Liver (tissue), 9 donors: ENCODE data around the gene CACNA1S. TPM values are rescaled to one million over a fixed set of nuclear protein-coding genes. Genes with fewer than 3 reads are reported as not detected.

Experiments used
- DNase-seq: peaks from one replicate; pipeline ENCODE4 v3.0.0-alpha.2; 2017; ENCODE audit warnings: low spot score
- H3K27ac ChIP-seq, 2 donors: one replicate each; pipeline ENCODE4 v1.7.0; 2013; ENCODE audit warnings: inconsistent platforms in 2 of 2, low read length in 2 of 2, control low read depth in 1 of 2, low read depth in 1 of 2, mild to moderate bottlenecking in 1 of 2
- H3K27me3 ChIP-seq, 4 donors: one replicate each; pipeline versions ENCODE4 v1.6.1 to v1.7.0; 2013; ENCODE audit warnings: low read length in 3 of 4, inconsistent platforms in 1 of 4, mild to moderate bottlenecking in 1 of 4, moderate library complexity in 1 of 4; ENCODE audit not compliant: control insufficient read depth in 4 of 4, insufficient read depth in 4 of 4
- H3K36me3 ChIP-seq, 4 donors: one replicate each; pipeline versions ENCODE4 v1.6.1 to v1.7.0; 2013; ENCODE audit warnings: low read length in 3 of 4, mild to moderate bottlenecking in 3 of 4, low read depth in 1 of 4, moderate library complexity in 1 of 4; ENCODE audit not compliant: control insufficient read depth in 4 of 4, insufficient read depth in 3 of 4
- H3K4me1 ChIP-seq, 4 donors: one replicate each; pipeline versions ENCODE4 v1.6.1 to v1.7.0; 2013; ENCODE audit warnings: low read length in 3 of 4, mild to moderate bottlenecking in 3 of 4, moderate library complexity in 1 of 4; ENCODE audit not compliant: control insufficient read depth in 4 of 4, insufficient read depth in 4 of 4
- H3K4me3 ChIP-seq, 3 donors: one replicate each; pipeline versions ENCODE4 v1.6.1 to v1.7.0; 2013; ENCODE audit warnings: low read length in 3 of 3, control low read depth in 1 of 3, low read depth in 1 of 3, mild to moderate bottlenecking in 1 of 3
- H3K9ac ChIP-seq, 2 donors: one replicate each; pipeline ENCODE4 v1.7.0; 2013; ENCODE audit warnings: low read length in 2 of 2, mild to moderate bottlenecking in 2 of 2, moderate library complexity in 2 of 2, control low read depth in 1 of 2, low read depth in 1 of 2
- H3K9me3 ChIP-seq, 4 donors: one replicate each; pipeline versions ENCODE4 v1.6.1 to v1.7.0; 2013; ENCODE audit warnings: low read length in 3 of 4; ENCODE audit not compliant: control insufficient read depth in 4 of 4
- ATF3 ChIP-seq: IDR thresholded peaks from 2 replicates; pipeline ENCODE4 v1.6.1; 2016; ENCODE audit warnings: antibody characterized with exemption
- CTCF ChIP-seq: fragments of 150-350 bp; IDR thresholded peaks from 2 replicates; pipeline ENCODE4 v1.5.1; 2017; ENCODE audit warnings: improper control_type of control experiment, low read depth, low read length; ENCODE audit not compliant: missing input control
- EGR1 ChIP-seq, 2 donors: IDR thresholded peaks; 2 replicates each; pipeline ENCODE4 v1.6.1; 2016 to 2018; ENCODE audit warnings: antibody characterized with exemption in 2 of 2, low read depth in 2 of 2
- FOXA1 ChIP-seq: IDR thresholded peaks from 2 replicates; pipeline ENCODE4 v1.6.1; 2016; ENCODE audit warnings: antibody characterized with exemption
- FOXA2 ChIP-seq: IDR thresholded peaks from 2 replicates; pipeline ENCODE4 v1.6.1; 2016; ENCODE audit warnings: antibody characterized with exemption
- GABPA ChIP-seq, 2 donors: IDR thresholded peaks in 1 of 2; conservative IDR thresholded peaks in 1 of 2; 2 replicates each; pipeline ENCODE4 v1.6.1; 2016; ENCODE audit warnings: antibody characterized with exemption in 2 of 2, mild to moderate bottlenecking in 1 of 2, moderate library complexity in 1 of 2
- HNF4G ChIP-seq: IDR thresholded peaks from 2 replicates; pipeline ENCODE4 v1.6.1; 2016; ENCODE audit warnings: antibody characterized with exemption
- JUND ChIP-seq, 2 donors: IDR thresholded peaks; 2 replicates each; pipeline ENCODE4 v1.6.1; 2016; ENCODE audit warnings: antibody characterized with exemption in 2 of 2
- MAX ChIP-seq: IDR thresholded peaks from 2 replicates; pipeline ENCODE4 v1.6.1; 2016; ENCODE audit warnings: antibody characterized with exemption
- NR2F2 ChIP-seq: IDR thresholded peaks from 2 replicates; pipeline ENCODE4 v1.6.1; 2016; ENCODE audit warnings: antibody characterized with exemption
- RAD21 ChIP-seq, 2 donors: IDR thresholded peaks; 2 replicates each; pipeline ENCODE4 v1.6.1; 2016; ENCODE audit warnings: antibody characterized with exemption in 2 of 2, mild to moderate bottlenecking in 2 of 2
- REST ChIP-seq: IDR thresholded peaks from 2 replicates; pipeline ENCODE4 v1.6.1; 2016; ENCODE audit warnings: antibody characterized with exemption, mild to moderate bottlenecking
- RXRA ChIP-seq, 2 donors: IDR thresholded peaks; 2 replicates each; pipeline ENCODE4 v1.6.1; 2017 to 2018; ENCODE audit warnings: antibody characterized with exemption in 2 of 2, mild to moderate bottlenecking in 1 of 2
- SP1 ChIP-seq: IDR thresholded peaks from 2 replicates; pipeline ENCODE4 v1.6.1; 2018; ENCODE audit warnings: antibody characterized with exemption, mild to moderate bottlenecking
- YY1 ChIP-seq: IDR thresholded peaks from 2 replicates; pipeline ENCODE4 v1.6.1; 2016; ENCODE audit warnings: antibody characterized with exemption, mild to moderate bottlenecking
- ZBTB33 ChIP-seq: IDR thresholded peaks from 2 replicates; pipeline ENCODE4 v1.6.1; 2016; ENCODE audit warnings: antibody characterized with exemption
- WGBS: extraction: QIAGEN DNeasy Blood & Tissue Kit; methylation state at CpG from one replicate; pipeline ENCODE4 v1.1.7; 2013; 5-methylcytosine and 5-hydroxymethylcytosine counted together
- polyA plus RNA-seq, 2 donors: library from polyadenylated mRNA; stranded (reverse) in 1 of 2; unstranded in 1 of 2; fragments of 200-250 nt in 1 of 2; fragments of >200 nt in 1 of 2; fragmentation: Nextera tagmentation in 1 of 2; extraction: Ambion mirVana in 1 of 2; gene quantifications; one replicate each; pipeline versions ENCODE4 v1.2.1 to v1.2.3, GENCODE V29; 2013 to 2015
- total RNA-seq, 2 donors: library from RNA; depleted of rRNA; stranded (reverse); fragments of >200 nt; gene quantifications; one replicate each; pipeline ENCODE4 v1.2.3, GENCODE V29; 2014
- donor health status: healthy.
- donor health status: healthy.
- donor health status: healthy.
- donor health status: healthy.
- donor health status: healthy.

The CACNA1S gene
- total and polyA plus RNA-seq, 4 donors, result under 0.01 to 0.33 TPM; not detected in 2

GRCh38 chr1:201013991-201014815 is 98.0 kb downstream of the CACNA1S start:
- Histone ChIP-seq H3K36me3 (no peaks in the 10 kb centered on the region), H3K9me3 (no peaks in the 10 kb centered on the region), H3K27ac (no peak overlapping the region), H3K9ac (no peak overlapping the region), H3K4me1 (peaks cover 0 to 7% (median 3%) of the 10 kb centered on the region in 4 donors), H3K27me3 (no peaks in the 10 kb centered on the region), H3K4me3 (no peak overlapping the region)
- TF ChIP-seq HNF4G (no peak), RXRA (IDR thresholded peaks at IDR 0.05) (no peak), REST (no peak), GABPA (IDR thresholded peaks at IDR 0.05 in 1 of 2, conservative IDR thresholded peaks at IDR 0.05 in 1 of 2) (no peak), EGR1 (IDR thresholded peaks at IDR 0.05; ENCODE audit: low read depth in 2 of 2) (no peak), MAX (no peak), FOXA1 (no peak), JUND (IDR thresholded peaks at IDR 0.05) (no peak), ZBTB33 (no peak), YY1 (no peak), ATF3 (no peak), FOXA2 (no peak), CTCF (no peak), SP1 (no peak), NR2F2 (no peak), RAD21 (IDR thresholded peaks at IDR 0.05) (no peak)
- 49% methylated on average over 33 of the region's 33 CpGs for WGBS
- DNase-seq, result no peak
